Stimulated activated CD8-positive, alpha-beta memory T cell treated with anti-CD3 and anti-CD28 coated beads, Interleukin-7, amount 100 ng/mL, for 4 hours (primary cell): ENCODE data around the gene ZBTB16.

Experiments
- DNase-seq, 2 donors: peaks; one replicate each; pipeline ENCODE4 v3.0.0-alpha.2; 2020; ENCODE audit warnings: low read depth in 2 of 2

Gene ZBTB16

DNA sequence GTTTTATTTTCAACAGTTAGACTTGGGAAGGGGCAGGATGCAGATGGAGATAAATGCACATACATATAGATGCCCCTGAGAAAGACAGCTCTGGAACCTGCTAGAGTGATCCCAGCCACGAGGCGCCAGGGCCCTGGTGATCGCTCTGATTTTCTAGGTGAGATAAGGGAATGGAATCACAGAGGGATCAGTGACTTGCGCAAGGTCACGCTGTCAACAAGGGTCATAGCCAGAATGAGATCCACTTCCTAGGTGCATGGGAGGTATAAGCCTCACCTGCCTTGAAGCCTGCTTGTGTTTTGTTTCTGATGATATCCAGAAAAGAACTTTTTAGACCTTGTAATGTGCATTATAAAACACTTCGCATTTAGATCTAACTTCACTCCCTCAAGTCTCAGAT lies 47.5 kb downstream of the ZBTB16 start:
- no peak for DNase-seq

DNA sequence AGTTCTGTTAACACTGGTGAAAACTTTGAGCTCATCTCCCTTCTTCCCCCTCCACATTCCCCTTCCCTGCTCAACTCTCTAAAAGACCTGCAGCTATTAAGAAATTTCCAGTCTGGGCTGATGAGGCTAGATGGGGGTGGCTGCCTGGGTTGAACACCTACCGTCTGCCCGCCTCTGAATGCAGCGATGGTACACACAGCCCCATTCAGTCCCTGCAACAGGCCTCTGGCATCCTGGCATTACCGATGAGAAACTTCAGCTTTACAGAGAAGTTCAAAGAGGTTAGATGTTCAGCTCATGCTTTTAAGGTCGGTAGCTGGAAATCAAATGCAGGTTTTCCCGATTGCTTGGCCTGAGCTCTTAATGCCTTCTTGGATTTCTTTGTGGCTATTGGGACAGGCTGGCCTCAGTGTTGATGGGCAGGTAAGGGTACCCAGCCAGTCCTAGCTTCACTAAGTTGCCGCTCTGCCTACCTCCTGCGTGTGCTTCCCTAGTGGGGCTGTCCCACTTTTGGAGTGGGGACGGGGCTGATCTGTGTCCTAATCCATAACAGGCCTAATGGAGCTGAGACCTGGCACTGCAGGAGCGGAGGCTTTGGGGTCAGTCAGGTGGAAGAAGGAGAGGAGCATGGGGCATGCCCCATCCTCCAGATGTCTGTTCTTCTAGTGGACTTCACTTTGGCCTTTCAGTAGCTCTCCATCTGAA lies 49.1 kb downstream of the ZBTB16 start:
- DNase-seq: no peak

DNA sequence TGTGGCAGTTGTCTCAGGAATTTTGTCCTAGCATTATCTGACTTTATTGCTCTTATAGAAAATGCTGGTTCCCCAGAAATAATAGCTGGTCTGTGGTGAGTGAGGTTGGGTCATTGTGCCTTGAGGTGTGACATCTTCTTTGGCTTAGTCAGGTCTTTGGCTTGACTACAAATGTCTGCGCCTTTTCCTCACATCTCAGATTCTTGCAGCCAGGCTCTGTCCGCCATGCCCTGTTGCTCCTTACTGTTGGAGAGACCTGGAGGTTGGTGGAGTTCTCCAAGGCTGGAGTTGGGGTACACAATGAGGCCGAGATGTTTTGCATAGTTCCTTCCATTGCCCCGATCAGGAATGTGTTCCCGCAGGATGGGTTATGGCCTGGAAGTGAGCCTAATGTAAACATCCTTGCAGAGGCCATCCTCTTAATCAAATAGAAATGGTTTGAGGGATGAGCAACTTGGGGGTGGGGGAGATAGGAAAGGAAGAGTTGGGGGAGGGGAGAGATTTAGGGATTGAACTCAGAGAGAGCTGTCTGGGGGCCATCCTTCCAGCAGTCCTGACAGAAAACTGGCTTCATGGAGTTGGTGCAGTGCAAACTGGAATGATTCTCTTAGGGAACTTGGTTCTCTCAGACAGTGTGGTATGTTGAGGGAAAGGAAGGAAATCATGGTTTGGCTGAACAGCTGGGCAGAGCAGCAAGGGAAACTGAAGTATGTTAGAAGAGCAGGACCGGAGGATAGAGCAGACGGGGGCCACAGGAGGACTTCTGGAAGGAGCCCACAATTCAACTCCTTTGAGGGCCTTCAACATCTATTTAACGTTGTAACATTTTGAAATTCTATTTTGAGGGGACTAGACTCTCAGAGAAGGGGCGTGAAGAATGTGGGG lies 49.9 kb downstream of the ZBTB16 start:
- no peak for DNase-seq

DNA sequence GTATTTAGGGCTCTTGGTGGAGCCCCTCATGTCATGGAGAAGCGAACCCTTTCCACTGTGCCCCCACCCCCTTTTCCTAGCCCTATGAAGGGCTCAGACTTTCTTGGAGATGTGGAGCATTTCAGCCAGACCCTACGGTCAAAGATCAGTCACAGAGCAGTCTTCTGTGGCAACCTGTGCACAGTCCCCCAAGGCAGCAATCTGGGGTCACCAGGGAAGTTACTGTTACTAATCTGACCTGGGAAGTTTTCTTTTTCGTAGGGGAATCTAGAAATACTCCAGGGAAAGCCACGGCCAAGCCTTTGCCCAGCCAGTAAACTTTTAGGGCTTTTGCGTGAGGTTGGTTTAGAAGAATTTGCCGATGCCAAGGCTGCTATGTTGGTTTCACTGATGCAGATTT lies 50.6 kb downstream of the ZBTB16 start:
- no peak for DNase-seq

DNA sequence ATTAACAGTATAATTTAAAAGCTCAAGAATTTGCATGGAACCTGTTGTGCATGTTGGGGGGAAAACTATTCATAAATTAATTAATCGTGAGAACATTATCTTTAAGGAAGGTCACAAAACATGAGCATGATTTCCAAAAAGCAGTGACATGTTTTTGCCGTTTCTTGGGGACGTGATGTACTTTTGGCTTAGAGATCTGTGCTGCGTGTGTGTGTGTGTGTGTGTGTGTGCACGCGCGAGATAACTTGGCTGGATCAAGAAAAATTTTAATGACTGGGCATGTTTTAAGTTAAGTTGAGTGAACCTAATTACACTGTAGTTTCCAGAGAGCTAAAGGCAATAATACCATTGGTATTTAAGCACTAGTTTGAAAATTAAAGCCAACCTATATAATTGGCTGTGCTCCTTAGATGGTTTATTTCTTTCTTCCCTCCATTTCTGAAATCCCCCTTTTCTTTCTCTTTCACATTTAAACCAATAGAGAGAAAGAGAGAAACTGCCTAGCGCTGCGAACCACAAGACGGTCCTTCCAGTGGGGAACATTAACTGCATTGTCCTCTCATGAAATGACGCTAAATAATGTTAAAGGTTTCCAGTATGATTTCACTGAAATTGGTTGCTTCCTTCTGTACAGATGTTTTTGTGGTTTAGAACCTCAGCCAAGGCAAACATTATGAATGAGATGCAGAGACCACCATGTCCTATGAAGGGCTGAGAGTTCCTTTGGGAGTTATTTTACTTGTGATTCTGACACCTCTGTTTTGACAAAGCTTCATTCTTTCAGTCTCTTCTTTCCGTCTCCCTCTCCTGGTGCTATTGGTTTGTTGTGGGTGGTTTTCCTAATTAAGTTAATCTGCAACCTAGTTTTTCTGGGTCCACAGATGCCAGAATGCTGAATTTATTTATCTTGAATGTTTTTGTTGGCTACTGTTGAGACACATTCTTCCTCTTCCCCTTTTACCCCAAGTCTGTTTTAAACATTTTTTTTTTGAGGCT lies 51.7 kb downstream of the ZBTB16 start:
- no peak for DNase-seq

DNA sequence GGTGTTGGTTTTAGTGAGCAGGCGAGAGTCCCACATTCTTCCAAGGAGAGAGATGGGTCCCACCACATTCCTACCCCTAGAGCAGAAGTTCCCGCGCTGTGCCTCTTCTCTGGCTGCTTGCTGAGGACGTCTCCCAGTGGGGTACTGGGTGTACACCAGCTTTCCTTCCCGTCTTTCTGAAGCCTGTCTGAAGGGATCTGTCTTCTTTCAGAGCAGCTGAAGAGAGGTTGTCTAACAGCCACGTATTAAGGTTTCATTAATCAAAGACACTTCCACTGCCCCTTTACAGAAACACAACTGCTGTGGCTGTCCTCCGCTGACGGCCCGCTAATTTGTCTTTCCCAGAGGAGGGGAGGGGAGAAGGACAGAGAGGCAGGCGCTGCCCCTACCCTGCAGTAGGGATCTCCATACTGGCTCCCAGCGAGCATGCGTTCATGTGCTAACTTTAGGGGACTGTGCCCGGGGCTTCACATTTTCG lies 56.0 kb downstream of the ZBTB16 start:
- DNase-seq: no peak

DNA sequence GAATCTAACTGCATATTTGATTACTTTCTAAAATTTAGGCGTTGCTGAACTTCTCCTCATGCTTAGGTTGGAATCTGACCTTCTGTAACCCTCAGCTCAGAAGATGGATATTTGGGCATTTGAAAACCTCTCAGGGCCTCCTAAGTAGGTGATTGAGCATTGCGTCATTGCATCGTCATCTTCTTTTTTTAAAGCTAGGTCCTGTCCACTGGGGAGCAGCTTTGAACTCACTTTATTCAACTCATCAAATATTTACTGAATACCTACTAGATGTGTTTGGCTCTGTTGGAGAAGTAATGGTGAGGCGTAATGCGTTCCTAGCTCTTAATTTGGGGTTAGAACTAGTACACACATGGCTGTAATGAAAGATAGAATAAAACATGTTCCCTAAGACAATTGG lies 56.8 kb downstream of the ZBTB16 start:
- DNase-seq: no peak

DNA sequence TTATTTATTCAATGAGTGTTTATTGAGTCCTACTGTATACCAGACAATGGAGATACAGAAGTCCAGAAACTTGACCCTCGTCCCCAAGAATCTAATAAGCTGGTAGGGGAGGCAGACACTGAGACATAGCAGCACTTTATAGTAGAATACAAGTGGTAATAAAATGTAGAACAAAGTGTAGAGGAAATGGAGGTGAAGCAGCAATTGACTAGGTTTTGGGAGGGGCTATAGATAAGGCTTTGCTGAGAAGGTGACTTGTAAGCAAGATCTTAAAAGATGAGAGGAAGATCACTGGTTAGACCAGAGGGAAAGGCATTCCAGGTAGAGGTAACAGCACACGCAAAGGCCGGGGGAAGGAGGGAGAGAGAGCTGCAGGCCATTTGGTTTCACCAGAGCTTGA lies 57.3 kb downstream of the ZBTB16 start:
- no peak for DNase-seq

DNA sequence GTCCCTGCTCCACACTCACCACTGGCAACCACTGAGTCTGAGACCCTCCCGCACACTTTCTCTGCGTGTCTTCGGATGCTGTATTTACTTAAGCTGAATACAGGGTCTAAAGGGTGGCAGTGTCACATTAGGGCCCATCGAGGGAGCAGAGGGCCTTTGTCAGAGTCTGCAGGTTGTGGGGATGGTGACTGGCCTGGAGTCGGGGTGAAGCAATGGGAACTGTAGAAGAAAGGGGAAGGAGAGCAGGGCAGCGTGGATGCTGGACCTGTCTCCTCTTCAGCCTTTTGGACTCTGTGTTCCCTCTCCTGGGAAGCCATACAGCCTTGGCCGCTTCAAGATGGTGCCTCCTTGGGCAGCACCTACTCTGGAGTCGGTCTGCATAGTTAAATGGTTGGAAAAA lies 61.1 kb downstream of the ZBTB16 start:
- DNase-seq: no peak

DNA sequence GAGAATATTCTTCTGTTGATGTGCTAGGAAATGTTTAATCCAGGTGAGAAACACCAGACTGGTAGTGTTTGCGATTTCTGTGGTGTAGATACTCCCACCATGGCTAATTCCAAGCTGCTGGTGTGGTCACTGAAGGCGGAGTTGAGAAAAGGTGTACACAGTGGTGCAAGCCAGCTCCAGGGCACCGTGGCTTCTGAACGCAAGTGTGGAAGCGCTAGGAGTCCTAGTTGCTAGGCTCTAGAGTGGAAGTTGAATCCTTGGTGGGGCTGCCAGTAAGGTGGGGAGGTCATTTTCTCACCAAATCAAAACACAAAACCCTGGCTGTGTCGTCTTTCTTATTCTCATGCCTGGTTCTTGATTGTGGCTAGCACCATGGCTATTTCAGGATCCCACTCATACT lies 61.6 kb downstream of the ZBTB16 start:
- DNase-seq: no peak

DNA sequence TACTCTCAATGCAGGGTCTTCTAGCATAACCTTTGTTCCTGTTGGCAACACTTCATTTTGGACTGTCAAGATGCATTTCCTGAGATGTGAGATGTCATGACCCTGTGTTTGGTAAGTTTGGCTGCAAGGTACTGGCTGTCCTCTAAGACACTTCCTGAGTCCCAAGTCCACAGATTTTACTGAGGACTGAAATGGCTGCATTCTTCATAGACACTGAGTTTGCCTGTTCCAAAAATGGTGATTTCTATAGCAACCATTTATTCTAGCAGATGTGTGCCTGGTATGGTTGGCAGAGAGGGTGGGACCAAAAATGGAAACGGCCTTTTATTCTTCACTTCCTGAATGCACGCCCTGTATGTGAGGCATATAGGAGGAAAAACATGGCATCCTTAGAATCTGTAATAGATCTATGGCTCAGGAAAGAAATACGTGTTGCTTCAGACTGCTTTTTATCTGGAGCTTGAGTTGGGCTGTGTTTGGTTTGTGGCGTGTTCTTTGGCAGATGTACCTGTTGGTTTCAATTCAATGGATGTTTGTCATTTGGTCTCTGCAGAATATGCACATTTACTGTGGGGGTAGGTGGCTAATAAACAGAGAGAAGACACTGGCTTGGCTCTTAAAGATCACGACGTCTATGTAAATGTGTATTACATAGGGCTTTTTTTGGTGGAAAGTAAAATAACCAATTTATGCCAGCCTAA lies 62.4 kb downstream of the ZBTB16 start:
- no peak for DNase-seq

DNA sequence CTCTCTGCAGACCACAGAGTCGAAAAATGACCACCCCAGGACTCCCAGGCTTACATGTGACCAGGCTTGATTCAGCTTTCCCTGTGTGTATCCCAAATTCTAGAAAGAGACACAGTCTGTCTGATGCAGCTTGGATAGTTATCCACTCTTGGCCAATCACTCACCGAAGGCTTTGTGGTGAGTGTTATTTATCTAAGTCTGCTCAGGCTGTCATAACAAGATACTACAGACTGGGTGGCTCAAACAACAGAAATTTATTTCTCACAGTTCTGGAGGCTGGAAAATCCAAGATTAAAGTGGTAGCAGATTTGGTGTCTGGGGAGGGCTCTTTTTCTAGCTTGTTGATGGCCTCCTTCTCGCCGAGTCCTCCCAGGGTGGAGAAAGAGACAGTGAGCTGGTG lies 63.2 kb downstream of the ZBTB16 start:
- DNase-seq: no peak

DNA sequence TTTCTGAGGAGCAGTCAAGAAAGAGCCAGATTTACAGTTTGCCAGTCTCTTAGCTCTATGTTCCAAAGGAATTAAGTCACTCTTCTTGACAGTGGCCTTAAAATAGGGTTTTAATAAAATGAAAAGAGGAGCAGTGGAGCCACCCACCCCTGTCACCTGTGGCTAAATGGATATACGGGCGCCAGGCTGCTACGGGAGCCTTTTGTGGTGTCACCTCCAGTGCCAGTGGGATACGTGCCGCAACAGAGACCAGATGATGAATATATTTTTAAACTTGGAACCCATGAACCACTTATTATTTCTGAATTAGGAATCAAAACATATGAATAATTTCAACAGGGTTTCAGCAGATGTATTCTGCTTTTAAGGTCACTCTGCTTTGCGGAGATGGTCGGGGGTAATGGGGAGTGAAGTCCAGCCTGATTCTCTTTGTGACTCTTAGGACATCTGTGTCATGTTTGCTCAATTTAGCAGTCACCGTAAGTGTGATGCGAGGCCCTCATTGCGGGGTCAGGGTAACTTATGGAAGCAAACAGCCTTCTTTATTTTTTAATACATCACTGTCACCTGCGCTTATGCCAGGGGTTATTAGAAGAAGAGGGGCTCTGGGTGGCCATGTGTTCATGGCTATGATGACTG lies 64.3 kb downstream of the ZBTB16 start:
- DNase-seq: no peak

DNA sequence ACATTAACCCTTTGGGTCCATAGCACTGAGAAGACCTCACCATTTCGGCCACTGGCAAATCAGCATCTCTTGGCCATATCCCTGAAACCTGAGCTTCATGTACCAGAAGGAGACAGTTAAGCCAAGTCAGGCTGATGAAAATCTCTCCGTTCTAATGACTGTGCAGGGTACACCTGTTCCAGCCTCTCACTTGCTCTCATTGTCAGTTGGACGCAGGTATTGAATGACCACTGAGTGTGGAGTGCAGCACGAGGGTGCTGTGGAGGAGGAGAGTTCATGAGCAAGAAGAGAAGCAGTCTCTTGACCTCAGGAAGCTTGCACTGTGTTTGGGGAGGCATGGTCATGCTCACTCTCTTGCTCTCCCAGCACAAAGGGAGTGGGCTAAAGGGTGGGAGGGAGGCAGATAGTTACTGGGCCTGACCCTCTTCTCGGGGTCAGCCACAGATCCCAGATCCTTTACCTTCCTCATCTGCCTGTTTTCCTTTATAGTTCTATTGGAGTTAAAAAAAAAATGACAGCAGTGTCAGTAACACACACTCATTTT lies 65.2 kb downstream of the ZBTB16 start:
- no peak for DNase-seq

DNA sequence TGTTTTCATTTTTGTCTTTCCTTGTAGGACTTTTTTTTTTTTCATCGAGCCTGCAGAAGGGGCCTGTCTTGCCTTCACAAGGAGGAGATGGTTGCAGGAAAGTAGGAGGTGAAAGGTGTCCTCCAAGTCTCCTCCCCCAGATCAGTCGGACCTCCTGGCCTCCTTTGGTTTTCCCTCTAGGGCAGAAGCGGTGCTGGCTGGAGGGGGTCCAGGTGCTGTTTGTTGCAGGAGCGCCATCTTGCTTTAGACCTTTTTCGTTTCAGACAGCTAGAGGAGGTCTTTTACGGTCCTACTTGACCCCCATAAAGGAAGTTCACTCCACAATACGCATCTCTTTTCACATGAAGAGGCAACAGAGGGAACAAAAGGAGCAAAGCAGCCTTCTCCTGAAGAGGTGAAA lies 66.0 kb downstream of the ZBTB16 start:
- no peak for DNase-seq

DNA sequence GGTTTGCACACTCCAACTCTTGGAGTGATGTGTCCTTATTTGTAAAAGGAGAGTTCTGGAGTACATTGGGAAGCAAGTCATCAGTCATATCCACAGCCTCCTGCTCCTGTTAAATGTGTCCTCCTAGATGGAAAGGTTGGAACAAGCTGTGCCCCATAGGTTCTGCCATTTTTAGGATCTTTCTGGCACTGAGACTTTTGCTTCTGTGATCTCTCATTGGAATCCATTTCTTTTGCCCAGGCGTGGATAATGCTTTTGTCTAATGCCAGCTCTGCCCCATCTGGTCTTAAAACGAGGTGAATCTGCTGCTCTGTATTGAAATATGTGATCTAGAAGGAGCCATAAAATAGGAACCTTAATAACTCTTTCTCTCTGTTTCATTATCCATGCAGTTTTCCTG lies 66.4 kb downstream of the ZBTB16 start:
- DNase-seq: no peak

DNA sequence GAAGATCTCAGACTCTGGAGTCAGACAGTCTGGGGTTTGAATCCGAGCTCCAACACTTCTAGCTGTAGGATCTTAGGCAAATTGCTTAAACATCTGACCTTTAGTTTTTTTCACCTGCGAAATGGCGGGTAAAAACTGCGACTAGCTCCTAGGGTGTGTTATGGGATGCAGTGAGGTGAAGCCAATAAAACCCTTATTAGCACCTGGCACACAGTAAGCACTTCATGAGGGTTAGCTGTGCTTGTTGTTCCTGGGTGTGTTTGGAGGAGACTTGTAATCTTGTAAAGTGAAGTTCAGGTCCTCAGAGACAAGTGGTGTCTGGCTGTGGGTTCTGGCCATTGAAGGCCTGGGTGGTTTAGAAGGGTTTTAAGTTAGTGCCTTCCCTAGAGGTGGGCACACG lies 68.9 kb downstream of the ZBTB16 start:
- DNase-seq: no peak

DNA sequence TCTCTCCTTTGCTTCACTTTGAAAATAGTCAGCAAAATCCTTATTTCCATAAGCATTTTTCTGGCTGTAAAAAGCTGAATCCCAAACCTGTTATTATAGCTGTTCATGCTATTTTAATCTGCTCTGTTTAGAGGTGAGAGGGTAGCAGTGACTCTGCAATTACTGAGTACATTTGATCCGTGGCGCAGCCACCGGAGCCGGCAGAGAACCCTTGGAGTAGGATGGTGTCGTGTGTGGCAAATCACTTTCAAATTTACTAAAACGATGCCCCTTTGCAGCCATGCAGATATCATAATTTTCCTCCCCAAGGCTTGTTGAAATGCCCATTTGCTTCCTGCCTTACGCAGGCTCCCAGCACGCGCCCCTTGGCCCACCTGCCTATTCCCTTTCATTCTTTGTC lies 69.6 kb downstream of the ZBTB16 start:
- DNase-seq: no peak

DNA sequence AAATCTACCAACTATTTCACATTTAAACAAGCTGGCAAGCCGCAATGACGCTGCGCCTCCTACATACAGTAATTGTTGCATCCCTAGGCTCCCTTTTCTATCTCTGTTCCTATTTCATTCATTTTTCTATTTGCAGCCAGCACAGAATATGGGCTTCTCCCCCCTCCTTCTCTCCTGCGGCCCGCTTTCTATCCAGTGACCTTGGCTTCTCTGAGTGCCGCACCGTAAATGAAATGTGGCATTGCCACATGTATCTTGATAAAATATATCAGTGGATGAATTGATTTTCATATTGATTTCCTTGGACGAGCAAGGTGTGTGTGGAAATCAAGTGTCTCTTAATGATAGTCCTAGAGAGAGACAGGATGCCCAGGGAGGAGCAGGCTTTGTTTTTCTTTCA lies 70.2 kb downstream of the ZBTB16 start:
- DNase-seq: no peak

DNA sequence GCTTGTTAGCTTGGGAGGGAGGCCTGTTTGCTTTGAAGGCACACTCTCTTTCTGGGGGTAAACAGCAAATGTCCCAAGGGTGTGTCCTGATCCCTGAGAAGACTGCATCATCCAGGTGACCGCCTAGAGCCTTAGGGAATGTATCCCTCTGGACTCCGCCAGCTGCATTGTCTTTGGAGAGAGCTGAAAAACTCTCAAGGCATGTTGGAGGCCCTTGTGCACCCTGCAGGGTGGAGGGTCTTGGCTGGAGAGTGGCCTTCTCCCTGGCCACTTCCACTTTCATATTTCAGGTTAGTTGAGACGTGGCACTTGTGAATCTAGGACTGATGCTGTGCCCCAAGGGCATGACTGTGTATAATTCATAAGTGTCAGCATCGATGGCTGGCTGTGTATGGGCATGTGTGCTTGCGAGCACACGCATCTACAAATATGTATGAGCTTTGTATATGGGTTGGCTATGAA lies 70.6 kb downstream of the ZBTB16 start:
- DNase-seq: no peak
